Neural progenitor cell (in vitro differentiated cells): ENCODE measurements around the gene DRC3.

Experiments
- EZH2 ChIP-seq: fragments of 200-600 bp; sonication (generic); IDR thresholded peaks from 2 replicates; pipeline ENCODE4 v1.6.1; 2017; ENCODE audit warnings: antibody characterized with exemption, mild to moderate bottlenecking, moderate library complexity
- TF ChIP-seq, protein P1 (sequence below): fragments of 200-600 bp; sonication (generic); IDR thresholded peaks from 2 replicates; pipeline ENCODE4 v1.5.1; 2017; ENCODE audit warnings: antibody characterized with exemption, mild to moderate bottlenecking

DNA sequence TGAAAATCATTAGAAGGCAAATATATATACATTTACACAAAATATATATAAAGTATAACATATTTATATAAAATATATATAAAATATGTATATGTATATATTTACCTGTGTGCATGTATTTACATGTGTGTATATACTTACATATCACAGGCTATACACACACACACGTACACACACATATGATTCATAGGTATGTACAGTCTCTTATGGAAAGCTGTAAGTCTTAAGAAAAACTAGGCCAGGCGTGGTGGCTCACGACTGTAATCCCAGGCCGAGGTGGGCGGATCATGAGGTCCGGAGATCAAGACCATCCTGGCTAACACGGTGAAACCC lies 15.1 kb upstream of the DRC3 start:
- TF ChIP-seq, protein P1, sequence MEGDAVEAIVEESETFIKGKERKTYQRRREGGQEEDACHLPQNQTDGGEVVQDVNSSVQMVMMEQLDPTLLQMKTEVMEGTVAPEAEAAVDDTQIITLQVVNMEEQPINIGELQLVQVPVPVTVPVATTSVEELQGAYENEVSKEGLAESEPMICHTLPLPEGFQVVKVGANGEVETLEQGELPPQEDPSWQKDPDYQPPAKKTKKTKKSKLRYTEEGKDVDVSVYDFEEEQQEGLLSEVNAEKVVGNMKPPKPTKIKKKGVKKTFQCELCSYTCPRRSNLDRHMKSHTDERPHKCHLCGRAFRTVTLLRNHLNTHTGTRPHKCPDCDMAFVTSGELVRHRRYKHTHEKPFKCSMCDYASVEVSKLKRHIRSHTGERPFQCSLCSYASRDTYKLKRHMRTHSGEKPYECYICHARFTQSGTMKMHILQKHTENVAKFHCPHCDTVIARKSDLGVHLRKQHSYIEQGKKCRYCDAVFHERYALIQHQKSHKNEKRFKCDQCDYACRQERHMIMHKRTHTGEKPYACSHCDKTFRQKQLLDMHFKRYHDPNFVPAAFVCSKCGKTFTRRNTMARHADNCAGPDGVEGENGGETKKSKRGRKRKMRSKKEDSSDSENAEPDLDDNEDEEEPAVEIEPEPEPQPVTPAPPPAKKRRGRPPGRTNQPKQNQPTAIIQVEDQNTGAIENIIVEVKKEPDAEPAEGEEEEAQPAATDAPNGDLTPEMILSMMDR: no peak
- no peak for TF ChIP-seq EZH2
